Karpas-422 (cell line): ENCODE data around the gene DUSP16. TPM values are rescaled to one million over a fixed set of nuclear protein-coding genes. Genes with fewer than 3 reads are reported as not detected.

ENCODE experiments used
- DNase-seq: peaks from one replicate; pipeline ENCODE4 v3.0.0-alpha.2; 2015
- H2AFZ ChIP-seq: fragments of 200-600 bp; sonication (generic); 2 replicates; pipeline ENCODE4 v1.6.1; 2014; ENCODE audit warnings: antibody characterized with exemption, low read length, mixed read lengths
- H3K27ac ChIP-seq: fragments of 200-600 bp; sonication (generic); 2 replicates; pipeline ENCODE4 v1.5.1; 2014; ENCODE audit warnings: mild to moderate bottlenecking, low read length, moderate library complexity
- H3K27me3 ChIP-seq: fragments of 200-600 bp; sonication (generic); 2 replicates; pipeline ENCODE4 v1.6.1; 2014; ENCODE audit warnings: low read length, mixed read lengths
- H3K36me3 ChIP-seq: fragments of 200-600 bp; sonication (generic); 2 replicates; pipeline ENCODE4 v1.6.1; 2014; ENCODE audit warnings: low read length, mixed read lengths; ENCODE audit not compliant: insufficient read depth
- H3K4me1 ChIP-seq: fragments of 200-600 bp; sonication (generic); 2 replicates; pipeline ENCODE4 v1.6.1; 2014; ENCODE audit warnings: mild to moderate bottlenecking, low read length, mixed read lengths
- H3K4me2 ChIP-seq: fragments of 200-600 bp; sonication (generic); 2 replicates; pipeline ENCODE4 v1.6.1; 2014; ENCODE audit warnings: low read length, low read depth, mild to moderate bottlenecking; ENCODE audit not compliant: poor library complexity, severe bottlenecking
- H3K4me3 ChIP-seq: fragments of 200-600 bp; sonication (generic); 2 replicates; pipeline ENCODE4 v1.5.1; 2014; ENCODE audit warnings: mild to moderate bottlenecking, antibody characterized with exemption, low read length, mixed read lengths
- H3K79me2 ChIP-seq: fragments of 200-600 bp; sonication (generic); 2 replicates; pipeline ENCODE4 v1.6.1; 2014; ENCODE audit warnings: mild to moderate bottlenecking, low read length, mixed read lengths
- H3K9ac ChIP-seq: fragments of 200-600 bp; sonication (generic); 2 replicates; pipeline ENCODE4 v1.6.0; 2014; ENCODE audit warnings: low read length
- H3K9me2 ChIP-seq: fragments of 200-600 bp; sonication (generic), shearing (Covaris generic); replicated peaks from 2 replicates; pipeline ENCODE4 v1.6.0; 2014; ENCODE audit warnings: mild to moderate bottlenecking, low read length, moderate library complexity; ENCODE audit not compliant: insufficient read depth
- H3K9me3 ChIP-seq: fragments of 300-700, 200-600 bp; sonication (generic); 2 replicates; pipeline ENCODE4 v1.6.1; 2014; ENCODE audit warnings: low read length, mixed read lengths
- H4K20me1 ChIP-seq: fragments of 200-600 bp; sonication (generic); 2 replicates; pipeline ENCODE4 v1.6.1; 2014; ENCODE audit warnings: mild to moderate bottlenecking, antibody characterized with exemption, low read length, low read depth; ENCODE audit not compliant: insufficient read depth
- total RNA-seq: library from RNA; depleted of rRNA; stranded (reverse); fragments of >200 nt; shearing (Covaris generic); gene quantifications from 2 replicates; pipeline ENCODE4 v1.2.3, GENCODE V29; 2014; ENCODE audit warnings: low replicate concordance

The DUSP16 gene
- total RNA-seq, 1 experiment from 2014 or later, result 1.8 TPM

DNA sequence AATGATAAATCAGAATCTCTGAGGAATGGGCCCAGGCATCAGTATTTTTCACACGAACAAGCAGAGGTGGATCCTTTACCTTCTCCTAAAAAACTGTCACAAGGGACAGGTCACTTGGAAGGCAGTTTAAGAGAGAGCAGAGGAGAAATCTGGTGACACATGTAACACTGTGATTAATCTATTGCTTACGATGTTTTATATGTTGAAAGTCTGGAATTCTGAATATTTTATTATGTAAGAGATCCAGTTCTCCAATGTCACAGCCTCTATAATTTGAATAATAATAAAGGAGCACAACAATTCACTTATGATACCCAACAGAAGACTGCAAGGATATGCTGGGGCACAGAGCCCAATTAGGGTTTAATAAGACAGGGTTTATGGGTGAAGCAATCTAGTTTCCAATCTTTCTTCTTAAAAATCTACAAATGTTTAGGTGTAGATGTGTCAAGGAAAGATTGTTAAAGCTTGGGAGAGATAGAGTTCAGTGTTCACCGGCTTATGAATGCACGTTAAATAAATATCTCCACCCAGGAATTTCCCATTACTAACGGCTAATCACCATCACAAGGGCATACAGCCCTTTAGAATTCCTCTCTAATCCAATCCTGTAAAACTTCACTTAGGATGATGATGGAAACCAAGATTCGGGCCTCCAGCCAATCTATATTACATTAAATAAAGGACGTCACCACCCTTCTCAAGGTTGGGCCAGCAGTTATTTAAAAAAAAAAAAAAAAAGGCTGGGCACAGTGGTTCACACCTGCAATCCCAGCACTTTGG, 23.4 kb downstream of the DUSP16 start:
- H4K20me1 ChIP-seq, result no peaks in the 10 kb centered on the region
- no peak overlapping the region for H2AFZ ChIP-seq
- no peaks in the 10 kb centered on the region for H3K27me3 ChIP-seq
- H3K36me3 ChIP-seq, result no peaks in the 10 kb centered on the region
- no peak for DNase-seq
- H3K4me3 ChIP-seq, result no peak overlapping the region
- no peak overlapping the region for H3K9ac ChIP-seq
- H3K79me2 ChIP-seq, result no peaks in the 10 kb centered on the region
- no peaks in the 10 kb centered on the region for H3K9me3 ChIP-seq
- no peak overlapping the region for H3K27ac ChIP-seq
- no peak overlapping the region for H3K4me2 ChIP-seq
- H3K9me2 ChIP-seq, result no peaks in the 10 kb centered on the region
- H3K4me1 ChIP-seq, result peaks cover 16% of the 10 kb centered on the region

DNA sequence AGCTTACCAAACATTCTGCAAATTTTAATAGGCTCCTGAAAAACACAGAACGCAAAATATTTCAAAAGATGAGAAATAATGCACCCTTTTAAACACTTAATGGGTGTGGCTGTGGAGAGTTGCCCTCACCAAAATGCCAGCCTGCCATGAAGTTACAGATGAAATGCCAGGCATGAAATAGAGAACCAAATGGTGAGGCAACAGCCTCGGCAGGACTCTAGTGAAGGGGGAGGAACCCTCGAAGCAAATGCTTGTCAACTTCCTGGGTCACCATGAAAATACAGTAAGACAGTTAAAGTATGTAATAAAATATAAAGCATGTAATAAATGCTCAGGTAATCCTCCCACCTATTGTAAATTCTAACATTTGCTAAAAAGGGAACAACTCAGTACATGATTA, 24.1 kb downstream of the DUSP16 start:
- H3K4me1 ChIP-seq, result peaks cover 16% of the 10 kb centered on the region
- H3K4me3 ChIP-seq, result no peak overlapping the region
- DNase-seq, result no peak
- H3K79me2 ChIP-seq, result no peaks in the 10 kb centered on the region
- H3K9ac ChIP-seq, result no peak overlapping the region
- no peaks in the 10 kb centered on the region for H3K36me3 ChIP-seq
- H2AFZ ChIP-seq, result no peak overlapping the region
- no peak overlapping the region for H3K4me2 ChIP-seq
- H3K9me3 ChIP-seq, result no peaks in the 10 kb centered on the region
- no peaks in the 10 kb centered on the region for H3K9me2 ChIP-seq
- no peaks in the 10 kb centered on the region for H4K20me1 ChIP-seq
- H3K27ac ChIP-seq, result no peak overlapping the region
- no peaks in the 10 kb centered on the region for H3K27me3 ChIP-seq

DNA sequence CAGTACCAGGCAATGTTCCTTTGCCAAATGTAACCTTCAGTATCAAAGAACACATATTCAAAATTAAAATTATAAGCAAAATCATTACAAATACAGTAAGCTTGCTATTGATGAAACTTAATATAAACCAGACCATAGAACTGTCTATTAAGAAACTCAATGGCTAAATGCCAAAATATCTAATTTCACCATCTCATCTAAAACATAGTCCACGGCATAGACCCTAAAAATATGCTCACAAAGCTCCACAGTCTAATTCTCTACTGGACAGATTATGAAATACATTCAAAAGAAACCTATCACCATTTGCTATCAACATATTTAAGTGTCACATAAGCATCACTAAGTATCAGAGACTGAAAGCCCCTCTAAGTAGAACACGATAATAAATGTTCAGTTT, 25.2 kb downstream of the DUSP16 start:
- Histone ChIP-seq H3K9me3 (no peaks in the 10 kb centered on the region), H3K27ac (no peak overlapping the region), H2AFZ (no peak overlapping the region), H3K9me2 (no peaks in the 10 kb centered on the region), H3K4me3 (no peak overlapping the region), H3K36me3 (no peaks in the 10 kb centered on the region), H3K27me3 (no peaks in the 10 kb centered on the region), H3K79me2 (no peaks in the 10 kb centered on the region), H4K20me1 (no peaks in the 10 kb centered on the region), H3K4me2 (no peak overlapping the region), H3K4me1 (peaks cover 16% of the 10 kb centered on the region), H3K9ac (no peak overlapping the region)
- DNase-seq, result no peak

DNA sequence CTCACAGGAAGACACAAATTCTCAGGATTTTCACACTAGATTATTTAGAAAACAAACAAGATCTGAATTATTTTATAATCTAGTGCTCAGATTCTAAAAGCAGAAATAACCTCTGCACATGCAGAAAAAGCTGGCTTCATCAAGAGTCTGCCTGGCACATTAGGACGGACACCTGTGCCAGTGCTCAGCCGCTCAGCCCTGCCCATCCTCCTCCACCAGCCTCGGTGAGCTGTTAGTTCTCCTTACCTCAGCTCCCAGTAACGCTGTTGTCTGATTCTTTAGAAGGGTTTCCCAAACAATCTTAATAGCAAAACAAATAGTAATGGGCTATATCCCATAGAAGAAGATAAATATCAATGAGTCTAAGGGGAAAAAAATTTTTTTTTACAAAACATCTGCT, 27.7 kb downstream of the DUSP16 start:
- no peak overlapping the region for H2AFZ ChIP-seq
- no peak for DNase-seq

DNA sequence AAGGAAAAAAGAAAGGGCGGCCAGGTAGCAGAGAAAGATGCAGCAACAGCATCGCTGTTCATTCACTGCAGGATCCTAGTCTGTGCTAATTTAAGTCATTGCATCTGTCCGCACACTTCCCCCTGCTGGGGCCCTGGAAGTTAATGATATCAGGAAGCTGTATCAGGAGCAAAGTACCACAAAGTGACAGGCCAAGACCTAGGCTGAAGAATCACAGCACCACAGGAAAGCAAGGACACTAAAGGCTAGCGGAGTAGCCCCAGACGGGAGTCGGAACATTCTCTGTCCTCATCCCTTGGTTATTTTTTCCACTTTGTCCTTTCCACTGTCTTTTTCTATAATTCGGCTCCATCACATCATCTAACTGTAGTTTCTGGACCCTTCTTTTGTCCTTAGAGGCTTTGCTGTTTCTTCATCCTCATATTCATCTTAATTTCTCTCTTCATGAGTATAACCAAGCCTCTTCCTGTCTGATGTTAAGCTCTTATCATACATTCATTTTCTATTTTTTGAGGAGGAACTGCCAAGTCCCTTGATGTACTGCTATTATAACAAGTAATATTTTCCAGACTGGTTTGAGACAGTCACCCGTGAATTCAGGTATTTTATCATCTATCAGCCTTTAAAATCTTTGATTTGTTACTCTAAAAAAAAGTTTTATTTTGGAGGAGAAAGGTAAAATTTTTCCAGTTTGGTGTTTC, 28.3 kb downstream of the DUSP16 start:
- Histone ChIP-seq H3K27ac (no peak overlapping the region), H2AFZ (no peak overlapping the region), H3K4me3 (no peak overlapping the region)

More for the DNA sequence above, 27.7 kb downstream of the DUSP16 start:
- H3K9me3 ChIP-seq, result no peaks in the 10 kb centered on the region
- H3K4me2 ChIP-seq, result no peak overlapping the region
- H3K4me3 ChIP-seq, result no peak overlapping the region
- H4K20me1 ChIP-seq, result no peaks in the 10 kb centered on the region
- H3K27me3 ChIP-seq, result no peaks in the 10 kb centered on the region
- H3K4me1 ChIP-seq, result peaks cover 12% of the 10 kb centered on the region
- H3K9me2 ChIP-seq, result no peaks in the 10 kb centered on the region
- H3K36me3 ChIP-seq, result no peaks in the 10 kb centered on the region
- no peak overlapping the region for H3K9ac ChIP-seq
- H3K79me2 ChIP-seq, result no peaks in the 10 kb centered on the region
- no peak overlapping the region for H3K27ac ChIP-seq

DNA sequence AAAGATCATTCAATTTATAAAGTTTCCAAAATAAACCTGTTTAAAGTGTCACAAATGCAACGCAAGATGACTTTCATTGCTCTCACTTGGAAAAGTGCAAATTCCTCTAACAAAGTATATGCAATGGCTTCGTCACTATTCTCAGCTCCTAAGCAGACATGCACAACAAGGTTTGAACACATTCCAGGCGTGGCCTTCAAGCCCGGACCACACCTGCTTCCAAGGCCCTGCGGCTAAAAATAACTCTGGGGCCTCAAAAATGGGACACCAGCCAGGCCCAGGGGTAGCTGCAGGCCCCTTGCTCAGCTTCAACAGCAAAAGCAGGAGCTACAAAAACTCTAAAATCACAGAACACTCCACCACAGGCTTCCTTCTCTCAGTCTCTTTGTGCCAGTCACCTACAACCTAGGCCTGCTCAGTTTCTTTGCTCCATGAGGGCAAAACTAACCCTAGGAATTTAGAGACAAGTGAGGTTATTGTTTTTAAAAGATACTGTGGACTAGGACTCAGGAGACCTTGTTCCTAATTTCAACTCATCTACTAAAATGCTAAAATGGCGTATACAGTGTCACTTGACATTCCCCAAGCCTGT, 29.3 kb downstream of the DUSP16 start:
- Histone ChIP-seq H3K36me3 (no peaks in the 10 kb centered on the region), H3K9me2 (no peaks in the 10 kb centered on the region), H4K20me1 (no peaks in the 10 kb centered on the region), H3K79me2 (no peaks in the 10 kb centered on the region), H3K27ac (no peak overlapping the region), H3K4me2 (no peak overlapping the region), H3K9me3 (no peaks in the 10 kb centered on the region), H3K9ac (no peak overlapping the region), H2AFZ (no peak overlapping the region), H3K27me3 (no peaks in the 10 kb centered on the region), H3K4me3 (no peak overlapping the region), H3K4me1 (peaks cover 9% of the 10 kb centered on the region)
- no peak for DNase-seq

More for the DNA sequence above, 28.3 kb downstream of the DUSP16 start:
- no peak overlapping the region for H3K9ac ChIP-seq
- H3K27me3 ChIP-seq, result no peaks in the 10 kb centered on the region
- H3K79me2 ChIP-seq, result no peaks in the 10 kb centered on the region
- no peaks in the 10 kb centered on the region for H4K20me1 ChIP-seq
- peaks cover 12% of the 10 kb centered on the region for H3K4me1 ChIP-seq
- H3K4me2 ChIP-seq, result no peak overlapping the region
- no peak for DNase-seq
- H3K9me3 ChIP-seq, result no peaks in the 10 kb centered on the region
- H3K9me2 ChIP-seq, result no peaks in the 10 kb centered on the region
- no peaks in the 10 kb centered on the region for H3K36me3 ChIP-seq

DNA sequence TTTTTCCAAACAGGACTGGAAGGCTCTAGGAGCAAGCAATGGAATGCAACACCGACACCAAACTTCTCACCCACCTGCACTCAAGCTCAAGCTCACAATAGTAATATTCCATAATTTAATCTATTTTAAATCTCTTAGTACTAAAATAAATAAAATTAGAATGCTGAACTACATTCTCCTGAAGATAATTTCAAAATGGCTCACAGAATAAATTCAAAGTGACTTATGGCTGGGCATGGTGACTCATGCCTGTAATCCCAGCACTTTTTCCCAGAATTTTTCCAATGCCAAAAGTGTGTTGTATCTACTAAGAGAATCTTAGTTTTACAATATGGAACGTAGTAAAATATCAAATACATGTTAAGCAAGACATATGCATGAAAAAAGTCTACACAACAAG, 31.5 kb downstream of the DUSP16 start:
- no peaks in the 10 kb centered on the region for H3K4me1 ChIP-seq
- no peak for DNase-seq
- no peak overlapping the region for H3K4me2 ChIP-seq
- no peak overlapping the region for H3K4me3 ChIP-seq
- H3K79me2 ChIP-seq, result no peaks in the 10 kb centered on the region
- H3K9me3 ChIP-seq, result no peaks in the 10 kb centered on the region
- H3K9ac ChIP-seq, result no peak overlapping the region
- no peak overlapping the region for H2AFZ ChIP-seq
- H3K27ac ChIP-seq, result no peak overlapping the region
- no peaks in the 10 kb centered on the region for H3K9me2 ChIP-seq
- no peaks in the 10 kb centered on the region for H4K20me1 ChIP-seq
- H3K27me3 ChIP-seq, result no peaks in the 10 kb centered on the region
- H3K36me3 ChIP-seq, result no peaks in the 10 kb centered on the region

DNA sequence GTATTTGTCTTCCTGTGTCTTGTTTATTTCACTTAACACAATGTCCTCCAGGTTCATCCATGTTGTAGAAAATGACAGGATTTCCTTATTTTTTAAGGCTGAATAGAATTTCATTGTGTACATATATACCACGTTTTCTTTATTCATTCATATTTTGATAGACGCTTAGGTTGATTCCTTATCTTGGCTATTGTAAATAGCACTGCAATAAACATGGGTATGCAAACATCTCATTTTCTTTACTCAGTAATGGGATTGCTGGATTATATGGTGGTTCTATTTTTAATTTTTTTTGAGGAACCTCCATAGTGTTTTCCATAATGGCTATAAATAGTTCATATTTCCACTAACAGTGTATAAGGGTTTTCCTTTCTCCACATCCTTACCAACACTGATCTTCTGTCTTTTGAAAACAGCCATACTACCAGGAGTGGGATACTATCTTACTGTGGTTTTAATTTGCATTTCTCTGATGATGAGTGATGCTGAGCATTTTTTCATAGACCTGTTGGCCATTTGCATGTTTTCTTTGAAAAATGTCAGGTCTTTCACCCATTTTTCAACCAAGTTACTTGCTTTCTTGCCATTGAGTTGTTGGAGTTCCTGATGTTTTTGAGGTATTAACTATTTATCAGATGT, 32.8 kb downstream of the DUSP16 start:
- Histone ChIP-seq H4K20me1 (no peaks in the 10 kb centered on the region), H3K36me3 (no peaks in the 10 kb centered on the region), H3K4me3 (no peak overlapping the region), H3K27me3 (no peaks in the 10 kb centered on the region), H2AFZ (no peak overlapping the region), H3K27ac (no peak overlapping the region), H3K9me2 (no peaks in the 10 kb centered on the region), H3K4me2 (no peak overlapping the region), H3K9me3 (no peaks in the 10 kb centered on the region), H3K9ac (no peak overlapping the region), H3K4me1 (no peaks in the 10 kb centered on the region), H3K79me2 (no peaks in the 10 kb centered on the region)
- no peak for DNase-seq
